GM18868 (cell line): ENCODE results near the gene FAM219B.

ENCODE experiments used
- ATAC-seq: cut with Tn5 transposase; IDR thresholded peaks from one replicate; pipeline ENCODE4 v1.9.1; 2021; ENCODE audit warnings: mild to moderate bottlenecking, moderate library complexity; ENCODE audit not compliant: unreplicated experiment

FAM219B gene

DNA sequence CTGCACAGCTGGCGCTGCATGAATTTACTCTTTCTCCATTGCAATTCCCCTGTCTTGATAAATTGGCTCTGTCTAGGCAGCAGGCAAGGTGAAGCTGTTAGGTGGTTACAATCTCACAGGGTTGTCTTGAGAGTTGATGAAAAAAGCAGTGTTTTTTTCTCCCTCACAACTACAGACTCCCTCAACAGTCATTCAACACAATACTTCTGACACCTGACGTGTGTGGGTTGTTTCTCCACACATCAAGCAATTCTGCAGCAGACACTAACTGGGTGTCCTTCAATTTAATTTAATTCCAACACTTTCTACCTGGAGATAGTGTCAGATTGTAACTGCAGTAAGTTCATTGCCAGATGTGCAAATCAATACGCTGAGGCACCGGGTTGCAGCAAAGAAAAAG is 28.4 kb downstream of the FAM219B start:
- no peak for ATAC-seq

DNA sequence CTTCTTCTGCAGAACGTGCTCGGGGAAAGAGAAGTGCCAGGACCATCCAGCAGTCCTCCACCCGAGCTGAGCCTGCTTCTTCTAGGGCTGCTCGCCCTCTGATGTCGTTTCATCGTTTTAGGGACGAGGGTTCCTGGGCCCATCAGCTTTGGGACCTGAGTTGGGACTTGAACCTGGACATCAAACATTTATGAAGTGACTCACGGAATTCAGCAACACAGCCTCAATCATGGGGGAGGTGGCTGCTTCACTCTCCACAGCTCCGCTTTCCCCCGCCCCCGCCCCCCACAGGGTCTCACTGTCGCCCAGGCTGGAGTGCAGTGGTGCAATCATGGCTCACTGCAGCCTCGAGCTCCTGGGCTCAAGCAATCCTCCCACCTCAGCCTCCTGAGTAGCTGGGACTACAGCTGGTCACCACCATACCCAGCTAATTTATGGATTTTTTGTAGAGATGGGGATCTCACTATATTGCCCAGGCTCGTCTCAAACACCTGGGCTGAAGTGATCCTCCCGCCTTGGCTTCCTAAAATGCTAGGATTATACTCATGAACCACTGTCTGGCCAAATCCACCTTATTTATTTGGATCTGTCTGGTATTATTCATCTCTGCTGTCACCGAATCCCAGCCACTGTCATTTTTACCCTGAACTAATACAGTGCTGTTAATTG is 32.8 kb downstream of the FAM219B start:
- no peak for ATAC-seq

DNA sequence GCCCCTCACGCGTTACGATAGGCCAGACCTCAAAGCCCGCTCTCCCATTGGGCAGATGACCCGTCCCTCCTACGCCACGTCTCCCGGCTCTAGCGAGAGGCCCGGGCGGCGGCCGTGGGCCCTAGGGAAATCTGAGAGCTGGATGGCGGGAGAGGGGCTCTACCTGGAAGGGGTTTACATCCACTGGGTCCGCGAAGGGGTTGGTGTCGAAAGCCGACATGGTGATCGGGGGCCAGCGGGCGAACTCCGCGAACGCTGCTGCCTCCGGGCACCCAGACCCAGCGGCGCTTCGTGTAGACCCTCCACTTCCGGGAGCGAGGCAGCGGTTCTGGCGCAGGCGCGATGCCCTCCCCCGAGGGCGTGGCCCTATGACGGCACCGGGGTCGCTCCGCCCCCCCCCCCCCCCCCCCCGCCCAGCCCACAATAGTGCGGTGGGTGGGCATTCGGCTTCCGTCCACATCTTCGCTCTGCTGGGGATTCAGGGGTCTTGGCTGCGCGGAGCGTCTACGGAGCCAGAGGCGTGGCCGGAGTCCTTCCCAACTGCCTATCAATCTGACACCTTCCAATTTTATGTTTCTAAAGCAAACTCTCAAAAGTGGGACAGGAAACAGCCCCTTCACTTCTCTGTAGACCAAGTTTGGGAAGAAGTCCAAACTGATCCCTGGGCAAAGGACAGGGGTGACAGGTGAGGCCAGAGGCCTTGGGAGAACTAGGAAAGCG is 33.5 kb downstream of the FAM219B start, which contains the start of gene SCAMP2:
SCAMP2 (minus strand) TSS at position 330 of the 720 bp plus-strand sequence; CDS start at position 220, 110 bp downstream.
- peak; percentile 81 for ATAC-seq

DNA sequence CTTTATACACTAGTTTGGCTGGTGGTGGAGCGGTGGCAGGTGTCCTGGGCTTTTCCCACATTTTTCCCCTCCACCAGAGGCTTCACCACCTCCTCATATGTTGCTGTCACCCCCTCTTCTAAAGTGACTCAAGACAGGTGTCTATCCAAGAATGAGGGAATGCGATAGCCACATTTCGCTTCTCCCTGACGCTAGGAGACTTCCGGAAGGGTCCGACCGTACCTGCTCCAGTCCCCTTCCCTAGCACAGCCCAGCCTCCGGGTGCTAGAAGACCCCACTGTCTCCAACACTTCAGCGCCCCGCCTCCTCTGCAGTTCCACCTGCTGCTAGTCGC is 34.0 kb downstream of the FAM219B start:
- ATAC-seq, result no peak

DNA sequence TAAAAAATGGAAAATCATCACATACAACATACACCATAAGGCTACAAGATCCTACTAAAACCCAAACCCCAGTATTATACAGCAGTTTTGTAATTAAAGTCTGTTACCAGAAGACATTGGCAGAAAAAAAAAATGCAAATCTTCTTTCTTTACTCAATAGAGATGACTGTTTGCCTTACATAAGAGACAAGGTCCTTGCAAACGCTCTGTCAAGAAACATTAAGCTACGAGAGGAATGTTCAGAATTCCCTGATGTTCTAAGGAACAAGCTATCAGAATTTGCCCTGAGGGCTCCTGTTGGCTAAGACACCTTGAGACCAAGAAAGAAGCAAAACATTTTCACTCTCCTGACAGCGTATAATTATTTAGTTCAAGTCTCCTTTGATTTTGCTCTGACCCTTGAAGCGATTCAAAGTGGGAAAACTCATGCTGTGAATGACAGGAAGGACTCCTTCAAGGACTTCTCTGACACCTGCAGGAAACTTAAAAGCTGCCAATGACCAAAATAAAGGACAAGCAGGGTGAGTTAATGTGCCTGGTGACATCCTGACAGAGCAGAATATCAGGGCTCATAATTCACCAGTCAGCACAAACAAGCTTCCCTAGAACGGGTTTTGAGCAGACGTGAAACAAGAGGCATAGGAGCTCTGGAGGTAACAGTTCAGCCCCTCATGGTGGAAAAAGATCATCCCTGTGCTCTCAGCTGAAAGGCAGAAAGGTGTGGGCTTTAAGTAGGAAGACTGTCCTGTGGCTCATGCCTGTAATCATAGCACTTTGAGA is 36.0 kb downstream of the FAM219B start:
- ATAC-seq, result no peak

DNA sequence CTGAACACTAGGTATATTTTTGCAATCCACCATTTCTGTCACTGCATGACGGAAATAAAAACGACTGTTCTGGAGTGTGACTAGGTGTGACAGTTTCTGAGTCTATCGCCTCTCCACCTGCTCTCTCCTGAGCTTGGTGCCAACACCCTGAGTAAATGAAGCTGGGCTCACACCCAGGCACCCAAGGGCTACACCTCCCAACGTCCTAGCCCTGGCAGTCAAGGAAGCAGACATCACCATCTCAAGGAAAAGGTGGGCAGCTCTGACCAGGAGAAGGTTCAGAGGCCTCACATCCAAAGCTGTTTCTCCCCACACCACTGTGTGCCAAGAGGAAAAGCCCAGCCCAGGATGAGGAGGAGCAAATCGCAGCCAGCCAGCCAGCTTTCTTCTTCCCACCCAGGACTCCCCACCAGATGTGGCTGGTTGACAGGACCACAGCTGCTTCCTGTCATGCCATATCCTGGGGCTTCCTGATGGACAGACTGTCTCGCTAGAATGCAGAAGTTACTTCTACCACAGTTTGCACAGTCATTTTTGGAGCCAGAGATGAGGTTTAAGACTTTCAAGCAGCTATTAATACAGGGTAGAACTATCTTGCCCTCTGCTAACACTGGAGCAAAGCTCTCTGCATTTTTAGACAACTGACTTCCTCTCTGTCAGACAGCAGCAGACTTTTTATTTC is 36.8 kb downstream of the FAM219B start:
- ATAC-seq, result peak; percentile 53

DNA sequence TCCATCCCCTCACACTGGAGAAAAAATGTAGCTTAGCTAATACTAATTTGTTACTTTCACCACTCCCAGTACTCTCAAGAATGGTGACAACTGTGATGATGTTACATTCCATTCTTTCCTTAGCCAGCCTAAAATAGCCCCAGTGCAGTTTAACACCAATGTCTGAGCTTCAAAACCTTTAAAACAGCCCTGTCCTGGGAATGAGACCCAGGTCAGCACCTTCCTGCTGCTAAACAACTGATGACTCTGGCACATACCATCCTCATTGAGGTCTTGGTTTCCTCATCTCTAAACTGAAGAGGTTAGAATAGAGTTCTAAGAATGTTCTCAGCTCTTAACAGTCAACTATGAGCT is 37.3 kb downstream of the FAM219B start:
- ATAC-seq, result no peak

DNA sequence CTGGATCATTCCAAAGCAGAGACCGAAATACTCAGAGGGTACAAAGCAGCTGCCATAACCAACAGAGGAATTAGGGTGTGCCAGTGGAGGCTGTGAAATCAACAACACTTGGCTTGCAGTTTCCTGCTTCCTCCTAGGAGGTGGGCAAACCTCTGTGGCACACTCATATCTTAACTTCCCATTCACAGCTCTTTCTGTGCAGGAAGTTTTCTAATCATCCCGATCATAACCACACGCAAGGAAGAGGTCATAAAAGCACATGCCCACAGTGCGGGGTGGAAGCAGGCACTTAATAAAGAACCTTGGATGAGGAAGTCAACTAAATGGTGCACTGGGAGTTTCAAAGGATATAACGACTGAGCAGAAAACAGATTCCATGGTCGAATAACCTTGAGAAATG is 38.6 kb downstream of the FAM219B start:
- ATAC-seq, result no peak

DNA sequence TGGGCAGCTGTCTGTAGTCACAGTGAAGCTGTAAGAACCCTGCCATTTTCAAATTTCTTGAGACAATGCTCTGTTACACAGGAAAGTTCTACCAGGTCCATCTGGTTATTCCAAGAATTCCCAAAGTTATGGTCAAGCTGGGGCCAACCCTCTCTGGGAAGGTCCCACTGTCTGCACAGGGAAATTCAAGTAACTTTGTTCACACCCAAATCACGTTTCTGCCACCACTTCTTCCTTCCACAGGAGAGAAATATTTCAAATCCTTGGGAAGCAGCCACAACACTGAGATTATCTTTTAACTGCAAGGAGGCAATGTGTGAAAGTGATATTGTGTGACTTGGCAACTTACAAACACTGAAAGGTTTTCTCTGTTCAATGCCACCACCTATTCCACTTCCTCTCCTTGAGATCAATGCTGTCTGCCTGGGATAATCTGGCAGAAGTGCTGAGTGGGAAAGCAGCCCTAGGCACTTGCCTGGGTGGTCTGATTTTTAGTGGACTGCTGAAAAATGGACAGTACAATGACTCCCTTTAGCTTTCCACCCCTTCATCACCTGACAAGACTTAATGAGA is 39.1 kb downstream of the FAM219B start:
- ATAC-seq, result no peak

DNA sequence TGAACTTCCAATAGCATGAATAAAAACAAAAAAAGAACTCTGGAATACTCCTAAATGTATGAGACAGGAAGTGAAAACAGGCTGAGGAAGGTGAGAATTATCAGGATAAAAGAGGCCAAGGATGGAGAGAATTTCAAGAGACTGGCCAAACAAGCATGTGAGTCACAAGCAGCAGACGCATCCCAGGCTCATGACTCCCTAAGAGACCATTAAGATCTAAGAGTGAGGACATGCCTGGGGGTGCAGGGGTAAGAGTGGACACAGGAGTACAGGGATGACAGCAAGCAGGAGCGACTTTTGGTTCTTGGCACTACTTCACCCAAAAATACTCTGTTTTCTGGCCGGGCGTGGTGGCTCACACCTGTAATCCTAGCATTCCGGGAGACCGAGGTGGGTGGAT is 40.6 kb downstream of the FAM219B start:
- no peak for ATAC-seq

DNA sequence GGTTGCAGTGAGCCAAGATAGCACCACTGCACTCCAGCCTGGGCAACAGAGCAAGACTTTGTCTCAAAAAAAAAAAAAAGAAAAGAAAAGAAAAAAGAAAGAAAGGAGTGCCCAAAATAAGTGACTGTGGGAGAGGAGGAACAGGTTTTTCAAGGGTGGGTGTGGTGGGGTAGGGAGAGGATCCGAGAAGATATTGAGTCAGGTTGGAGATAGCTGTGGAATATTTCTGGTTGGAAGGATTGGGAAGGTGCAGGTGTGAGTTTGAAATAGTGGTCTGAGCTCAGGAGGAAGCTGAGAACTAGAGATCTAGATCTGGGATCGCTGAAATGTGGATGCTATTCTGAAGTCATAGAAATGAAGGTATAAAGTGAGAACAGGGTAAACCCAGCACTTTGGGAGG is 41.3 kb downstream of the FAM219B start:
- ATAC-seq, result no peak

DNA sequence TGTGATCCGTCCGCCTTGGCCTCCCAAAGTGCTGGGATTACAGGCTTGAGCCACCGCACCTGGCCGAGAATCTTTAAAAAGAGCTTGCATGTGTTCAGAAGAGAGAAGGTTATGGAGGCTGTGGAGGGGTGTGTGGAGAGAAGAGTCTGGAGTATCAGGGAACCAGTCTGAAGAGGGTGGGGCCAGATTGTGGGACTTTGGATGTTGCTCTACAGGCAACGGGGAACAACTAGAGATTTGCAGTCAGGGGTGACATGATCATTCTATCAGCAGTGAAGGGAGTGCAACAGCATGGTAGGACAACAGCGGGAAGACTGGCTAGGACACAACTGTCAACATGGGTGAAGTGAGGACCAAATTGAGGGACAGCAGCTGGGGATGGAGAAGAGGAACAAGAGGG is 42.4 kb downstream of the FAM219B start:
- no peak for ATAC-seq

DNA sequence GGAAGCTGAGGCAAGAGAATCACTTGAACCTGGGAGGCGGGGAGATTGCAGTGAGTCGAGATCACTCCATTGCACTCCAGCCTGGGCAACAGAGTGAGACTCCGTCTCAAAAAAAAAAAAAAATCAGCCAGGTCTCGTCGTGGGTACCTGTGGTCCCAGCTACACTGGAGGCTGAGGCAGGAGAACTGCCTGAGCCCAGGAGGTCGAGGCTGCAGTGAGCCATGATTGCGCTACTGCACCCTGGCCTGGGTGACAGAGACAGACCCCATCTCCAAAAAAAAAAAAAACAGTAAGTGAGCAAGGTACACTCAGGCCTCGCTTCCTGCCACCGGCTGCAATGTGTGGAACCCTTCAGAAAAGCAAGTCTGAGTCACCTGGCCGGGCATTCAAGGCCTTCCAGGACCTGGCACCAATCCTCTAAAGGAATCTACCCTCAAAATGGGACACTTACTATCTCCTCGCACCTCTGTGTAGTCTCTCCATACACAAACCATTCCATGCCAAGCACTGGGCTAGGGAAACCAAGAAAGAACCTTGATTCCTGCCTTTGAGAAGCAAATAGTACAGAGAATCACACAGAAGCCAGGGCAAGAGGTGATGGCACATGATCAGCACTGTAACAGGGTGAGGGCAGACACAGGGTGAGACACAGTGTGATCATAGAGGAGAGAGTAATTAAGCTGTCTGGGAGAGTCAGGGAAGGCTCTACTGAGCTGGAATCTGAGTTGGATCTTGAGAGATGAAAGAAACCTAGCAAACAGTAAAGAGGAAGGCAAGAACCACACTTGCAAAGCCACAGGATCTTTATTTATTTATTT is 43.2 kb downstream of the FAM219B start:
- ATAC-seq, result no peak

DNA sequence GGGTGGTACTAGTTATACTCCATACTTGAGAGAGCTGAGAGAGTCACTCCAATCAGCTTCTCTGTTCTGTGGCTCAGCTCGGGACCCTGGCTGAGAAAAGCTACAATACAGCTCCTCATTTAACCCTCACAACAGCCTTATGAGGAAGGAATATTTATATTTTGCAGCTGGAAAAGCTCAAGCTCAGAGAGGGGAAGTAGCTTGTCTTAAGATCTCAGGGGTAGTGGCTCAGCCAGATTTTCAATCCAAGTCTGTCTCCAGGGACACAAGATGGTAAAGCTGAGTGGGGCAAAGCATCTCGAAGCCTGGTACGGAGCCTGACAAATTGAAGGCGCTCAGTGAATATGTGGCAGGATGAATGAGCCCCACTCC is 48.3 kb downstream of the FAM219B start:
- no peak for ATAC-seq

DNA sequence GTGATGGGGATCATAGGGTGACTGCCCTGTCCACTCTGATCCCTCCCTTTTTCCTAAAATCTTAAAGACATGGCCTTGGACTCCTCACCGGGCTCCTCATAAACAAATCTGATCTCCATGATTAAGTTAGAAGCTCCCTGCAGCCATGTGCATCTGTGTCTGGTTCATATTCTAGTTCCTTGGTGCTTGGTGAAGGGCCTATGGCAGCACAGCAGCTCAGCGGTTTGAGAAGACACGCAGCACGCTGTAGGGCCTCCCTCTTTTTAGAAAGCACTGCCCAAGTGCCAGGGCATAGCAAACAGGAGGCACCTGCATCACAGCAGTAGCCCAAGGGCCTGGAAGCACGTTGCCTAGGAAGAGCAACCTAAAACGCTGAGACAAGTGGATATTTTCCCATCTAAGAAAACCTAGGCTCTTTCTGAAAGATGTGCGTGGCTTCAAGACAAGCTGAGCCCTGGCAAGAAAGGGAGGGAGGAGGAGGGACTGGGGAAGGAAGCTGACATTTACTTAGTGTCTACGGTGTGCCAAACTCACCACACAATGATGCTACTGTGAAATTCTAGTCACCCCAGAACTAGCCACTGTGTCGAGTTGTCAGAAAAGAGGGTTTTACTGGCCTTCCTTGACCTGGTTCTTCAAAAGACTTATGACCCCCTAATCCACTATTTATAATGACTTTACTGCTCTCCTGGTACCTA is 48.8 kb downstream of the FAM219B start:
- ATAC-seq, result no peak

DNA sequence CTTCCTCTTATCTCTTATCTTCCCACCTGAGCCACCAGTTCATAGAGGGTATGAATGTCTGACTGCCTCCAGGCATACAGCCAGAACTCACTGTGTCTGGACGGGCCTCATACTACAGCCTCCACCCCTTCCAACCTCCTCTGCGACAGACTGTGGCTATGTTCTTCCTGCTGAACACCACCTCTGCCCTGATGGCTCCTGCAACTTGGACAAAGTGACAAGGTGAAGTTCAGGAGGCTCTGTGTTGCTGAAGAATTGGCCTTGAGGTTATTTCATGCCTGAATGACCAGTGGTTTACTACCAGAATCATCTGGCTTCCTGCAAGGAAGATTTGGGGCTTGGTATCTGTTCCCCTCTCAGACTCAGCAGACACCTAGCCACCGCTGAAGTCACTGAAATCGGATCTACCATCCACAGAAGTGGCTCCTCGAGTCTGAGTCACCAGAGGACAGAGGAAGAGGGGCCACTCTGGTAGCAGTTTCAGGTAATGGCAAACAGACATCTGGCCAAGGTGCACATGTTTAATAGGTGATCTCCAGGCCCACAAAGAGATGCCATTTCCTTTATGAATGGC is 49.5 kb downstream of the FAM219B start:
- ATAC-seq, result peak; percentile 72

DNA sequence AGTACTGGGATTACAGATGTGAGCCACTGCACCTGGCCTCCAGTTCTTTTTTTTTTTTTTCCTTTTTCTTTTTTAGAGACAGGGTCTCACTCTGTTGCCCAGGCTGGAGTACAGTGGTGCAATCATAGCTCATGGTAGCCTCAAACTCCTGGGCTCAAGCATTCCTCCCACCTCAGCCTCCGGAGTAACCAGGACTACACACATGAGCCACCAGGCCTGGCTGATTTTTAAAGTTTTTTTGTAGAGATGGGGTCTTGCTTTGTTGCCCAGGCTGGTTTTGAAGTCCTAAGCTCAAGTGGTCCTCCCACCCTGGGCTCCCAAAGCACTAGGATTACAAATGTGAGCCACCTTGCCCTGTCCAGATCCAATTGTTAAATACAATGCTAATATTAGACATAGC is 50.1 kb downstream of the FAM219B start:
- ATAC-seq, result no peak

DNA sequence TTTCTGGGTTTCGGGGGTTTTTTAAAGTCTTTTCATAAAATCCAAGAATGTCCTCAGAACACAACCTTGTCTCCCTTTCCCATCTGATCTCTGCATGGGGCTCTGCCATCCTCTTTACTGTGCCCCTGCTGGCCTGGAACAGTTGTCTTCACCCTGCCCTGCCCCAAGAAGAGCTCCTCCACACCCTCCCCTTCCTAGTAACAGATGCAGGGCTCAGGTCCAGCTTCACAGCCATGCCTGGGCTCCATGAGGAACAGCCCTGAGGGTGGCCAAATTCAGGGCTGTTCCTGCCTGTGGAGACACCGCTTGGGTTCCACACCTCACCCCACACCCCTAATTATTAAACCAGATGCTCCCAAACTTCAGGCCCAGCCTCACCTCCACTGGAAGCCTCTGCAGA is 50.8 kb downstream of the FAM219B start:
- ATAC-seq, result no peak

DNA sequence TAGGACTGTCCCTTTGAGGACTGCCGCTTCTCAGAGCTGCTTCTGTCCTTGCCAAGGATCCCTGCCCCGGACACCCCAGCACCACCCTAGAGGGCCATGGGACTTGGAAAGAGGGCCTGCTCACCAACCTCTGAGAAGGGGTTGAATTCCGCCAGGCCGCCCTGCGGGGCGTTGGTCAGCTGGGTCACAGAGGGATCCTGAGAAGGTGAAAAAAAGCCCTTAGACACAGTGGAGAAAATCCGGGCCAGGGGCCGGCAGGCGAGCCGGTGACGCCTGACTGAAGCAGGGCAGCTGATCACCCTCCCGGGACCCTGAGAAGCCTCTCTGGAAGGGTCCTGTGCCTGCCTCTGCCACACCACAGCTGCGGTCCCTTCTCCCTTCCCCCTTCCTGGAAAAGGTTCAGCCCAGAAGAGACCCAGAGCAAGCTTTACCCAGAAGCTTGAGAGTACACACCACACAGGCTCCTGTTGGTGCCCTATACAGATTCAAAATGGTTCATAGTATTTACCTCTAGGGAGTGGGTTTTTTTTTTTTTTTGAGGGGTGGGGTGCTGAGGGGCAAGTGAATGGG is 52.1 kb downstream of the FAM219B start:
- ATAC-seq, result no peak
